GM12878 (cell line): ENCODE data around the gene GNL3. TPM values are rescaled to one million over a fixed set of nuclear protein-coding genes. Genes with fewer than 3 reads are reported as not detected.

Source experiments
- ATAC-seq: fragments of 200-7000 bp; cut with Tn5 transposase; 3 replicates; pipeline ENCODE4 v1.9.1; 2020; ENCODE audit warnings: mild to moderate bottlenecking, moderate library complexity
- BruUV-seq: library from RNA; stranded (reverse); fragments of 400-500 nt; replicated peaks from 2 replicates; lab custom pipeline; 2021; lab: Mats Ljungman, UMichigan
- CTCF ChIA-PET: fragments of 300-600 bp; sonication (Branson Sonifier 250); formaldehyde crosslinking; extraction: SDS; loops from one replicate; lab custom pipeline; 2021; ENCODE audit warnings: inconsistent platforms; lab: Yijun Ruan, JAX
- POLR2A ChIA-PET: fragments of 350-600 bp; formaldehyde crosslinking; extraction: SDS; loops from one replicate; lab custom pipeline; 2021; ENCODE audit warnings: inconsistent platforms; lab: Charles Lee
- RAD21 ChIA-PET: fragments of 300-600 bp; sonication (Branson Sonifier 250); formaldehyde crosslinking; loops from one replicate; lab custom pipeline; 2023; ENCODE audit warnings: antibody characterized with exemption; ENCODE audit not compliant: unreplicated experiment; lab: Charles Lee
- SMC1A ChIA-PET: fragments of 300-600 bp; sonication (Branson Sonifier 250); formaldehyde crosslinking; loops from one replicate; lab custom pipeline; 2023; ENCODE audit not compliant: unreplicated experiment, uncharacterized antibody; lab: Charles Lee
- DNase-seq: peaks from one replicate; pipeline ENCODE4 v3.0.0-alpha.2; 2011; ENCODE audit warnings: low read depth, low spot score
- FAIRE-seq: peaks from 3 replicates; lab custom pipeline; 2011; peaks lifted over from hg19 to GRCh38; lab: Jason Lieb, UNC
- H2AFZ ChIP-seq: 2 replicates; pipeline ENCODE4 v1.6.0; 2011; ENCODE audit warnings: low read depth, low read length, control low read depth; ENCODE audit not compliant: control insufficient read depth
- H3K27ac ChIP-seq: 2 replicates; pipeline ENCODE4 v1.5.1; 2011; ENCODE audit warnings: control low read depth; ENCODE audit not compliant: control insufficient read depth, insufficient read depth
- H3K27me3 ChIP-seq, 2 experiments: replicated peaks in 1 of 2; 2 replicates each; pipeline versions ENCODE4 v1.6.0 to v1.6.1; 2011; ENCODE audit warnings: low read length in 1 of 2; ENCODE audit not compliant: control insufficient read depth in 2 of 2, insufficient read depth in 2 of 2
- H3K36me3 ChIP-seq, 2 experiments: 2 replicates each; pipeline ENCODE4 v1.5.1; 2011; ENCODE audit warnings: low read length in 1 of 2; ENCODE audit not compliant: control insufficient read depth in 2 of 2, insufficient read depth in 2 of 2
- H3K4me1 ChIP-seq: 2 replicates; pipeline ENCODE4 v1.6.1; 2011; ENCODE audit warnings: mild to moderate bottlenecking, low read length, moderate library complexity, mixed read lengths; ENCODE audit not compliant: control insufficient read depth, insufficient read depth
- H3K4me2 ChIP-seq: 2 replicates; pipeline ENCODE4 v1.6.0; 2011; ENCODE audit warnings: control low read depth; ENCODE audit not compliant: control insufficient read depth, insufficient read depth
- H3K4me3 ChIP-seq: fragments of 200-600 bp; sonication (generic); 2 replicates; pipeline ENCODE4 v1.5.1; 2016
- H3K79me2 ChIP-seq: 2 replicates; pipeline ENCODE4 v1.6.0; 2011; ENCODE audit warnings: low read length; ENCODE audit not compliant: control insufficient read depth, insufficient read depth
- H3K9ac ChIP-seq: 2 replicates; pipeline ENCODE4 v1.8.0; 2011; ENCODE audit warnings: low read length, control low read depth, mixed read lengths; ENCODE audit not compliant: control insufficient read depth, insufficient read depth
- H3K9me3 ChIP-seq: replicated peaks from 3 replicates; pipeline ENCODE4 v1.5.1; 2011; ENCODE audit warnings: mild to moderate bottlenecking, low read length; ENCODE audit not compliant: control insufficient read depth, insufficient read depth
- H4K20me1 ChIP-seq: 2 replicates; pipeline ENCODE4 v1.6.0; 2011; ENCODE audit not compliant: control insufficient read depth, insufficient read depth
- CHD1 ChIP-seq: IDR thresholded peaks from 2 replicates; pipeline ENCODE4 v1.6.1; 2012; ENCODE audit warnings: low read depth, low read length, improper control_type of control experiment
- DPF2 ChIP-seq: fragments of 450-650 bp; IDR thresholded peaks from 2 replicates; pipeline ENCODE4 v1.6.1; 2017; ENCODE audit warnings: mild to moderate bottlenecking
- E2F8 ChIP-seq: fragments of 450-650 bp; IDR thresholded peaks from 2 replicates; pipeline ENCODE4 v1.6.1; 2018; ENCODE audit warnings: mild to moderate bottlenecking, low read depth, moderate library complexity; ENCODE audit not compliant: partially characterized antibody
- E4F1 ChIP-seq: fragments of 450-650 bp; IDR thresholded peaks from 2 replicates; pipeline ENCODE4 v1.6.1; 2018; ENCODE audit warnings: borderline replicate concordance, mild to moderate bottlenecking; ENCODE audit not compliant: partially characterized antibody
- IRF3 ChIP-seq: fragments of 450-650 bp; IDR thresholded peaks from 2 replicates; pipeline ENCODE4 v1.6.1; 2014; ENCODE audit warnings: mild to moderate bottlenecking
- JUNB ChIP-seq: IDR thresholded peaks from 2 replicates; pipeline ENCODE4 v1.6.1; 2016; ENCODE audit warnings: antibody characterized with exemption, mild to moderate bottlenecking
- JUND ChIP-seq: IDR thresholded peaks from 2 replicates; pipeline ENCODE4 v1.6.1; 2012; ENCODE audit warnings: low read depth, mild to moderate bottlenecking, low read length, improper control_type of control experiment, moderate library complexity
- PAX5 ChIP-seq: IDR thresholded peaks from 2 replicates; pipeline ENCODE4 v1.6.1; 2011; ENCODE audit warnings: low read depth, low read length, borderline replicate concordance
- RELB ChIP-seq: fragments of 450-650 bp; IDR thresholded peaks from 2 replicates; pipeline ENCODE4 v1.6.1; 2017; ENCODE audit warnings: low read depth, mild to moderate bottlenecking, moderate library complexity
- SMAD1 ChIP-seq: fragments of 450-650 bp; IDR thresholded peaks from 2 replicates; pipeline ENCODE4 v1.6.1; 2018; ENCODE audit warnings: mild to moderate bottlenecking, low read depth; ENCODE audit not compliant: partially characterized antibody
- WGBS: methylation state at CpG from one replicate; pipeline ENCODE4 v1.1.6; 2016; ENCODE audit warnings: low lambda C conversion rate; ENCODE audit not compliant: insufficient replicate concordance, insufficient coverage; ENCODE audit errors: missing lambda C conversion rate; 5-methylcytosine and 5-hydroxymethylcytosine counted together
- in situ Hi-C: fragments of 300-500 bp; cut with MboI; formaldehyde crosslinking; loops from 9 replicates; pipeline ENCODE4 v1.14.3; 2018; ENCODE audit warnings: mixed read lengths
- intact Hi-C: fragments of 100-400 bp; cut with micrococcal nuclease; formaldehyde crosslinking; loops from one replicate; pipeline ENCODE4 v1.14.2; 2022; ENCODE audit not compliant: unreplicated experiment
- polyA plus RNA-seq, 11 experiments: library from polyadenylated mRNA; depleted of rRNA in 4 of 11; unstranded in 6 of 11; stranded (reverse) in 5 of 11; fragments of >200 nt; fragmentation: Nextera tagmentation in 4 of 11; fragmentation: Illumina TruSeq in 1 of 11; extraction: Ambion mirVana in 4 of 11; extraction: Trizol in 1 of 11; gene quantifications; 1 replicate in 1 of 11; 2 replicates in 10 of 11; pipeline versions ENCODE4 v1.2.1 to v1.2.3, GENCODE V29; 2011 to 2016; ENCODE audit warnings: inconsistent platforms in 2 of 11, missing spikeins in 2 of 11, low read depth in 1 of 11
- total RNA-seq, 4 experiments: library from RNA; depleted of rRNA in 3 of 4; stranded (reverse); fragments of >200 nt in 3 of 4; fragmentation: Illumina TruSeq in 1 of 4; extraction: Trizol in 1 of 4; gene quantifications; 2 replicates each; pipeline versions ENCODE4 v1.2.1 to v1.2.3, GENCODE V29; 2013 to 2021

Gene GNL3
- total and polyA plus RNA-seq, 10 of the 15 experiments (the other 5 are each of a cell fraction or from before 2014, with no cell fraction given), result 172 to 368 (median 257) TPM

- TF ChIP-seq E2F8, result no peak
- TF ChIP-seq PAX5, result no peak
- no peak for TF ChIP-seq JUNB
- TF ChIP-seq JUND, result no peak
- TF ChIP-seq, all 136 proteins: peak for 0
These were observed 26.7 kb downstream of the GNL3 start (continued) for GRCh38 chr3:52712291-52713212.

- H2AFZ ChIP-seq, result no peak overlapping the region
- no peak overlapping the region for H3K9ac ChIP-seq
- intact Hi-C loops, result no loop called here
- FAIRE-seq, result no peak
- ChIA-PET CTCF (interaction anchor here (0.6 kb wide), 1 partner anchor 44 kb away, joined by 4 read pairs; no protein-coding TSS in a partner anchor), POLR2A (interaction anchor here (0.7 to 1.4 kb wide), 2 partner anchors 9 to 343 kb away, joined by 3 read pairs; partner anchors contain the start of gene SPCS1), RAD21 (no interaction called here), SMC1A (no interaction called here)
- no peak for DNase-seq
- no peak overlapping the region for H3K4me2 ChIP-seq
- H3K27ac ChIP-seq, result no peak overlapping the region
- H4K20me1 ChIP-seq, result no peaks in the 10 kb centered on the region
- H3K79me2 ChIP-seq, result no peaks in the 10 kb centered on the region
- no TSS peak for BruUV-seq
- no peaks in the 10 kb centered on the region for H3K27me3 ChIP-seq
- no peak overlapping the region for H3K4me3 ChIP-seq
- in situ Hi-C loops, result no loop called here
- peaks cover 0 to 6% of the 10 kb centered on the region in 2 experiments; a peak in 2 of 4 replicates for H3K36me3 ChIP-seq
- WGBS, result 95% methylated on average over 33 of the region's 39 CpGs
- ATAC-seq, result no peak
- H3K4me1 ChIP-seq, result peaks cover 9% of the 10 kb centered on the region
- H3K9me3 ChIP-seq, result no peaks in the 10 kb centered on the region; the same call in 1 of the 3 replicates
- TF ChIP-seq DPF2 (no peak), SMAD1 (no peak), IRF3 (no peak), CHD1 (no peak), RELB (no peak), E4F1 (no peak)
These were observed 28.8 kb downstream of the GNL3 start for GRCh38 chr3:52714335-52715302.
